ENCODE results near the gene CTNNB1. TPM values are rescaled to one million over a fixed set of nuclear protein-coding genes. Genes with fewer than 3 reads are reported as not detected.

Gene CTNNB1
- total and polyA plus RNA-seq, 4 donors, result 63.3 to 265 (median 151) TPM

DNA sequence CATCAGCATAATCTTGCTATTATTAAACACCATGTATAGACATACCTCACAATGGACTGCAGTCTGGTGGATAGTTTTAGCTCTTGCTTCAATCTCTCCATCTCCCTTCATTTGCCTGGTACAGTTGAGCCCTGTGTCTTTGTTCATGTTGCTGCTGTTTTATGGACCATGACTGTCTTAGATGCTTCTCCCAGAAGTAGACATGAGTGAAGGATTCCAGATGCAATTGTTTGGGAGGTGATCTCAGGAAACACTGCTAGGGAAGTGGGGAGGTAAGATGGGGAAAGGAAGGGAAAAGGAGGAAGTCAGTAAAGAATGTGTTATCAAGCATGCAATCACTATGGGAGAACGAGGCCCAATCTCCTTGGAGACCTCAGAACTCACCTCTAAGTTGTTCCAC, 36.3 kb upstream of the CTNNB1 start:
- Histone ChIP-seq H3K27me3 (ENCODE audit: control insufficient read depth in 4 of 4, insufficient read depth in 4 of 4, low read length in 3 of 4) (no peaks in the 10 kb centered on the region), H3K9me3 (ENCODE audit: control insufficient read depth in 4 of 4, low read length in 3 of 4) (no peaks in the 10 kb centered on the region), H3K4me3 (ENCODE audit: low read depth in 1 of 3, low read length in 3 of 3) (no peak overlapping the region), H3K9ac (ENCODE audit: low read depth in 1 of 2, low read length in 2 of 2) (no peak overlapping the region), H3K4me1 (ENCODE audit: control insufficient read depth in 4 of 4, insufficient read depth in 4 of 4, low read length in 3 of 4) (no peaks in the 10 kb centered on the region), H3K27ac (ENCODE audit: low read depth in 1 of 2, low read length in 2 of 2) (no peak overlapping the region), H3K36me3 (ENCODE audit: control insufficient read depth in 4 of 4, insufficient read depth in 3 of 4, low read depth in 1 of 4, low read length in 3 of 4) (no peaks in the 10 kb centered on the region)
- DNase-seq (ENCODE audit: low spot score), result no peak
- 72% methylated on average over 1 of the region's 1 CpG for WGBS
- TF ChIP-seq, protein P1, sequence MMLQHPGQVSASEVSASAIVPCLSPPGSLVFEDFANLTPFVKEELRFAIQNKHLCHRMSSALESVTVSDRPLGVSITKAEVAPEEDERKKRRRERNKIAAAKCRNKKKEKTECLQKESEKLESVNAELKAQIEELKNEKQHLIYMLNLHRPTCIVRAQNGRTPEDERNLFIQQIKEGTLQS (IDR thresholded peaks at IDR 0.05), result no peak
- TF ChIP-seq TAF1 (conservative IDR thresholded peaks at IDR 0.05), result no peak
- TF ChIP-seq, protein P2, sequence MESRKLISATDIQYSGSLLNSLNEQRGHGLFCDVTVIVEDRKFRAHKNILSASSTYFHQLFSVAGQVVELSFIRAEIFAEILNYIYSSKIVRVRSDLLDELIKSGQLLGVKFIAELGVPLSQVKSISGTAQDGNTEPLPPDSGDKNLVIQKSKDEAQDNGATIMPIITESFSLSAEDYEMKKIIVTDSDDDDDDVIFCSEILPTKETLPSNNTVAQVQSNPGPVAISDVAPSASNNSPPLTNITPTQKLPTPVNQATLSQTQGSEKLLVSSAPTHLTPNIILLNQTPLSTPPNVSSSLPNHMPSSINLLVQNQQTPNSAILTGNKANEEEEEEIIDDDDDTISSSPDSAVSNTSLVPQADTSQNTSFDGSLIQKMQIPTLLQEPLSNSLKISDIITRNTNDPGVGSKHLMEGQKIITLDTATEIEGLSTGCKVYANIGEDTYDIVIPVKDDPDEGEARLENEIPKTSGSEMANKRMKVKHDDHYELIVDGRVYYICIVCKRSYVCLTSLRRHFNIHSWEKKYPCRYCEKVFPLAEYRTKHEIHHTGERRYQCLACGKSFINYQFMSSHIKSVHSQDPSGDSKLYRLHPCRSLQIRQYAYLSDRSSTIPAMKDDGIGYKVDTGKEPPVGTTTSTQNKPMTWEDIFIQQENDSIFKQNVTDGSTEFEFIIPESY (IDR thresholded peaks at IDR 0.05), result no peak
- TF ChIP-seq, protein P3, sequence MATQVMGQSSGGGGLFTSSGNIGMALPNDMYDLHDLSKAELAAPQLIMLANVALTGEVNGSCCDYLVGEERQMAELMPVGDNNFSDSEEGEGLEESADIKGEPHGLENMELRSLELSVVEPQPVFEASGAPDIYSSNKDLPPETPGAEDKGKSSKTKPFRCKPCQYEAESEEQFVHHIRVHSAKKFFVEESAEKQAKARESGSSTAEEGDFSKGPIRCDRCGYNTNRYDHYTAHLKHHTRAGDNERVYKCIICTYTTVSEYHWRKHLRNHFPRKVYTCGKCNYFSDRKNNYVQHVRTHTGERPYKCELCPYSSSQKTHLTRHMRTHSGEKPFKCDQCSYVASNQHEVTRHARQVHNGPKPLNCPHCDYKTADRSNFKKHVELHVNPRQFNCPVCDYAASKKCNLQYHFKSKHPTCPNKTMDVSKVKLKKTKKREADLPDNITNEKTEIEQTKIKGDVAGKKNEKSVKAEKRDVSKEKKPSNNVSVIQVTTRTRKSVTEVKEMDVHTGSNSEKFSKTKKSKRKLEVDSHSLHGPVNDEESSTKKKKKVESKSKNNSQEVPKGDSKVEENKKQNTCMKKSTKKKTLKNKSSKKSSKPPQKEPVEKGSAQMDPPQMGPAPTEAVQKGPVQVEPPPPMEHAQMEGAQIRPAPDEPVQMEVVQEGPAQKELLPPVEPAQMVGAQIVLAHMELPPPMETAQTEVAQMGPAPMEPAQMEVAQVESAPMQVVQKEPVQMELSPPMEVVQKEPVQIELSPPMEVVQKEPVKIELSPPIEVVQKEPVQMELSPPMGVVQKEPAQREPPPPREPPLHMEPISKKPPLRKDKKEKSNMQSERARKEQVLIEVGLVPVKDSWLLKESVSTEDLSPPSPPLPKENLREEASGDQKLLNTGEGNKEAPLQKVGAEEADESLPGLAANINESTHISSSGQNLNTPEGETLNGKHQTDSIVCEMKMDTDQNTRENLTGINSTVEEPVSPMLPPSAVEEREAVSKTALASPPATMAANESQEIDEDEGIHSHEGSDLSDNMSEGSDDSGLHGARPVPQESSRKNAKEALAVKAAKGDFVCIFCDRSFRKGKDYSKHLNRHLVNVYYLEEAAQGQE (IDR thresholded peaks at IDR 0.05), result no peak

DNA sequence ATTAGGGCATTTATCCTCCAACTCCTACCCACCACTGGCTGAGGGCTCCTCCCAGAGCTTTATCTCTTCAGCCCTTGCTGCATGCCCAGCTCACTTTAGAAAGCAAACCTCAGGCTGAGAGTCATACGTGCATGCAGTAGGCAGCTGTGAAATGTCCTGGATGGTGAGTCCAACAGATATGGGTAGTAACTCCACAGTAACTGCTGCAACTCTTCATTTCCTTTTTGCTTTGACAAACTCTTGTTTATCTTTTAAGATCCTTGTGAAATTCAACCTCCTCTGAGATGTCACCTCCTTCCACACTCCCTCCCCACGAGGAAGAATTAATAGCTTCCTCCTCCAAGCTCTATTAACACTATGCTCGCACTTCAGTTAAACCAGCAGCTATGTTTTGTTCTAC, 35.9 kb upstream of the CTNNB1 start:
- WGBS, result 73% methylated on average over 3 of the region's 3 CpGs
- H3K27ac ChIP-seq (ENCODE audit: low read depth in 1 of 2, low read length in 2 of 2), result no peak overlapping the region
- TF ChIP-seq, protein P3 (IDR thresholded peaks at IDR 0.05), result no peak
- TF ChIP-seq, protein P4, sequence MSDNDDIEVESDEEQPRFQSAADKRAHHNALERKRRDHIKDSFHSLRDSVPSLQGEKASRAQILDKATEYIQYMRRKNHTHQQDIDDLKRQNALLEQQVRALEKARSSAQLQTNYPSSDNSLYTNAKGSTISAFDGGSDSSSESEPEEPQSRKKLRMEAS (IDR thresholded peaks at IDR 0.05), result no peak
- TF ChIP-seq NR2F2 (IDR thresholded peaks at IDR 0.05), result no peak
- TF ChIP-seq FOXA1 (IDR thresholded peaks at IDR 0.05), result no peak
- no peak for TF ChIP-seq FOXA2 (IDR thresholded peaks at IDR 0.05)
- no peak for TF ChIP-seq HNF4G (IDR thresholded peaks at IDR 0.05)
- TF ChIP-seq, protein P2 (IDR thresholded peaks at IDR 0.05), result no peak
- no peak for TF ChIP-seq JUND (IDR thresholded peaks at IDR 0.05)
- TF ChIP-seq SP1 (IDR thresholded peaks at IDR 0.05), result no peak
- H3K4me3 ChIP-seq (ENCODE audit: low read depth in 1 of 3, low read length in 3 of 3), result no peak overlapping the region
- no peak overlapping the region for H3K9ac ChIP-seq (ENCODE audit: low read depth in 1 of 2, low read length in 2 of 2)
- H3K36me3 ChIP-seq (ENCODE audit: control insufficient read depth in 4 of 4, insufficient read depth in 3 of 4, low read depth in 1 of 4, low read length in 3 of 4), result no peaks in the 10 kb centered on the region
- H3K9me3 ChIP-seq (ENCODE audit: control insufficient read depth in 4 of 4, low read length in 3 of 4), result no peaks in the 10 kb centered on the region
- H3K27me3 ChIP-seq (ENCODE audit: control insufficient read depth in 4 of 4, insufficient read depth in 4 of 4, low read length in 3 of 4), result no peaks in the 10 kb centered on the region
- H3K4me1 ChIP-seq (ENCODE audit: control insufficient read depth in 4 of 4, insufficient read depth in 4 of 4, low read length in 3 of 4), result no peaks in the 10 kb centered on the region
- no peak for DNase-seq (ENCODE audit: low spot score)
